C4-2B (cell line): ENCODE measurements around the gene MED13L.

Experiments used
- CTCF ChIP-seq: fragments of 450-650 bp; conservative IDR thresholded peaks from 2 replicates; pipeline ENCODE4 v1.5.1; 2017; ENCODE audit warnings: mild to moderate bottlenecking
- ZFX ChIP-seq: fragments of 450-650 bp; IDR thresholded peaks from 2 replicates; pipeline ENCODE4 v1.6.1; 2017

DNA sequence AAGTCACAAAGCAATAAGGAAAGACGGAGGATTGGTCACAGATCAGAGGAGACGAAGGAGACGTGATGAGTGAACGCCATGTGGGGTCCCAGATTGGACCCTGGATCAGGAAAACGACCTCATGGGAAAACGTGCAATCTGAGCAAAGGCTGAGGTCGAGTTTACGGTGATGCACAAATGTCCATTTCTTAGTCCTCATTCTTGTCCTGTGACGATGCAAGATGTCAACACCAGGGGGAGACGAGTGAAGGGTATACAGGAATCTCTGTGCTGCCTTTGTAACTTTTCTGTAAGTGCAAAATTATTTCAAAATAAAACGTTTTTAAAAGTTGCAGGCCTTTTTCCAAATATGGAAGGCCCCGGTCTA, 329.8 kb downstream of the MED13L start:
- TF ChIP-seq CTCF: 0 out of 2 replicates have a peak, but pooled peaks have one; percentile 1
- no peak for TF ChIP-seq ZFX
